ENCODE measurements around the gene MPZL3.

Gene MPZL3

DNA sequence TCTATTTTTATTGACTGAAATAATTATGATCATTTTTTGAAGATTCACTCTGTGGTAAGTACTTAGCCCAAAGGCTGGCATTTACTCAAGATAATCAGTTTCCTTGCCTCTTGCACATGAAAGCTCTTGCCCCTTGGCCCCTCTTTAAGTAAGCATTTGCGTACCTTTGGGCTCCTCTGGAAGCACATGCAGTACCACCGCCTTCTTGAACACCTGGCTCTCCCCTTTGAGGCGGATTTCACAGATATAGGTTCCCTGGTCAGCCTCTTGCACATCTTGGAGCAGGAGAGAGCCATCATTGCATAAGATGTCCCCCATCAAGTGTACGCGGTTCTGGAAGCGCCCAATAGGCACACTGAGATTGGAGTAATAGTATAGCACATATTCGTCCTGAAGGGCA, 41.8 kb downstream of the MPZL3 start:
- Histone ChIP-seq H3K4me1 (ENCODE audit: control insufficient read depth in 5 of 5, insufficient read depth in 5 of 5, low read length in 5 of 5) (peaks cover 0 to 39% (median 26%) of the 10 kb centered on the region in 5 donors), H3K9ac (ENCODE audit: low read length in 5 of 5) (no peak overlapping the region), H3K9me3 (ENCODE audit: control insufficient read depth in 5 of 5, low read length in 5 of 5) (no peaks in the 10 kb centered on the region), H3K36me3 (ENCODE audit: control insufficient read depth in 5 of 5, insufficient read depth in 5 of 5, low read length in 5 of 5) (peaks cover 0 to 3% (median 0%) of the 10 kb centered on the region in 5 donors), H3K27me3 (ENCODE audit: control insufficient read depth in 5 of 5, insufficient read depth in 4 of 5, low read length in 5 of 5) (peaks cover 0 to 2% (median 0%) of the 10 kb centered on the region in 5 donors), H3K4me3 (ENCODE audit: low read depth in 1 of 5, low read length in 5 of 5) (no peak overlapping the region), H3K27ac (ENCODE audit: low read depth, low read length) (no peak overlapping the region)

DNA sequence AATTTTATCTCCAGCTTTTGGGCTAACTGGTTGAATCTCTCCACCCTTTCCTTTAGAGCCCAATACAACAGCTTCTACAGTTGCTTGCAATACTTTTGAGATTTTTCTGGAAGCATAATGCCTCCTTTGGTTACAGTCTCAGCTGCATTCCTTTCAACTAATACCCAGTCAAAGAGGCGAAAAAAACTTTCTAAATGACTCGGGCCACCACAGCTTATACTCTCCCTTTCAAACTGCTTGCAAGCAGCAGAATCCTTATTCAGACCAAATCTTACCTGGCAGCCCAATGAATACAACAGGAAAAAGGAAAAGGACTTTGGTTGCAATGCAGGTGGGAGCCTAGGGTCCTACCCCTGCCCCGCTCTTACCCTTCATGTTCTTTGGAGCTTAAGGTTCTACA, 43.1 kb downstream of the MPZL3 start:
- Histone ChIP-seq H3K27me3 (ENCODE audit: control insufficient read depth in 5 of 5, insufficient read depth in 4 of 5, low read length in 5 of 5) (no peaks in the 10 kb centered on the region), H3K4me3 (ENCODE audit: low read depth in 1 of 5, low read length in 5 of 5) (no peak overlapping the region), H3K9ac (ENCODE audit: low read length in 5 of 5) (no peak overlapping the region), H3K9me3 (ENCODE audit: control insufficient read depth in 5 of 5, low read length in 5 of 5) (no peaks in the 10 kb centered on the region), H3K4me1 (ENCODE audit: control insufficient read depth in 5 of 5, insufficient read depth in 5 of 5, low read length in 5 of 5) (peaks cover 0 to 39% (median 25%) of the 10 kb centered on the region in 5 donors), H3K36me3 (ENCODE audit: control insufficient read depth in 5 of 5, insufficient read depth in 5 of 5, low read length in 5 of 5) (peaks cover 0 to 3% (median 0%) of the 10 kb centered on the region in 5 donors), H3K27ac (ENCODE audit: low read depth, low read length) (no peak overlapping the region)

DNA sequence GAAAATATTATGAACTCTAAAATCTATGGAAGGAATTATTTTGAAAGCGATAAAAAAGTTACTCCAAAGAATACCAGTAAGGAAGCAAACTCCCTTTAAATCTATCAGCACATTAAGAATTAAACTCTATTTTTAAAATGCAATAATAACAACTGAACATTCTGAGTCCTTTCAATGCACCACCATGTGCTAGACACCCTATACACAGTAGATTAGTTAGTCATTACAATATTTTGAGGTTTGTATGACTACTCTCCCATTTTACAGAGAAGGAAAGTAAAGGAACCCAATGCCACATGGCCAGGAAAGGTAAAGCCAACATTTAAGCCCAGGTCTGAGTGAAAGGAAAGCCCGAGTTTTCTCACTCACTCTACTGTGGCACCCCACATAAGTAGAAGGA, 45.1 kb downstream of the MPZL3 start:
- Histone ChIP-seq H3K4me3 (ENCODE audit: low read depth in 1 of 5, low read length in 5 of 5) (no peak overlapping the region), H3K9me3 (ENCODE audit: control insufficient read depth in 5 of 5, low read length in 5 of 5) (no peaks in the 10 kb centered on the region), H3K36me3 (ENCODE audit: control insufficient read depth in 5 of 5, insufficient read depth in 5 of 5, low read length in 5 of 5) (peaks cover 0 to 3% (median 0%) of the 10 kb centered on the region in 5 donors), H3K27me3 (ENCODE audit: control insufficient read depth in 5 of 5, insufficient read depth in 4 of 5, low read length in 5 of 5) (no peaks in the 10 kb centered on the region), H3K27ac (ENCODE audit: low read depth, low read length) (no peak overlapping the region), H3K4me1 (ENCODE audit: control insufficient read depth in 5 of 5, insufficient read depth in 5 of 5, low read length in 5 of 5) (peaks cover 0 to 25% (median 15%) of the 10 kb centered on the region in 5 donors), H3K9ac (ENCODE audit: low read length in 5 of 5) (no peak overlapping the region)

DNA sequence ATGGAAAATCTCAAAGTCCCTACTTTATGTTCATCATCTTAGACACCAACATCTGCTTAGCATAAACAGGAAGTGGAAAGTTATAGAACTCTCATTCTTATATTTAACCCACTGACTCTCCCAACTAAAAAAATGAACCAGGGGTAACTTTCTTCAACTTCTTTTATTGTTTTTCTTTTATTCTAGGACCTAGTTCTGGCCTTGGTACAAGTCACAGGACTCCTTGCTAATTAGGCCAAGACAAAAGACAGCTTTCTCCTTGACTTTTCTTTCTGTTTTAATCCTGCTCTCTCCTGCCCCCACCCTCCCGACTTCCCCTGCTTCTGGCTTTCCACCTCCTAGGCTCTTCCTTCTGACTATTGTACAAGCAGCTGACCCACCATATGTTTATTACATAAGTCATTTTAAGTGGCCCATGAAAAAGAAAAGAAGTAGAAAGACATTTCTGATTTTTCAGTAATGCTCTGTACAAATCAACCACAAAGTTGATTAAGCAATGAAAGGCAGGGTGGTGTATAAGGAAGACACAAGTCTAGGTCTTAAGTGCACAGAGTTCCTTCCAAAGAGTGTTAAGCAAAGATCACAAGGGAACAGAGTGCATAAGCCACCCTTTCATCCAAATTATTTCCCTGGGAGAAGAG, 45.7 kb downstream of the MPZL3 start:
- no peak overlapping the region for H3K4me3 ChIP-seq (ENCODE audit: low read depth in 1 of 5, low read length in 5 of 5)
- H3K27me3 ChIP-seq (ENCODE audit: control insufficient read depth in 5 of 5, insufficient read depth in 4 of 5, low read length in 5 of 5), result no peaks in the 10 kb centered on the region
- H3K36me3 ChIP-seq (ENCODE audit: control insufficient read depth in 5 of 5, insufficient read depth in 5 of 5, low read length in 5 of 5), result no peaks in the 10 kb centered on the region
- H3K9ac ChIP-seq (ENCODE audit: low read length in 5 of 5), result no peak overlapping the region
- H3K4me1 ChIP-seq (ENCODE audit: control insufficient read depth in 5 of 5, insufficient read depth in 5 of 5, low read length in 5 of 5), result peaks cover 0 to 24% (median 15%) of the 10 kb centered on the region in 5 donors
- no peaks in the 10 kb centered on the region for H3K9me3 ChIP-seq (ENCODE audit: control insufficient read depth in 5 of 5, low read length in 5 of 5)
- H3K27ac ChIP-seq (ENCODE audit: low read depth, low read length), result no peak overlapping the region

DNA sequence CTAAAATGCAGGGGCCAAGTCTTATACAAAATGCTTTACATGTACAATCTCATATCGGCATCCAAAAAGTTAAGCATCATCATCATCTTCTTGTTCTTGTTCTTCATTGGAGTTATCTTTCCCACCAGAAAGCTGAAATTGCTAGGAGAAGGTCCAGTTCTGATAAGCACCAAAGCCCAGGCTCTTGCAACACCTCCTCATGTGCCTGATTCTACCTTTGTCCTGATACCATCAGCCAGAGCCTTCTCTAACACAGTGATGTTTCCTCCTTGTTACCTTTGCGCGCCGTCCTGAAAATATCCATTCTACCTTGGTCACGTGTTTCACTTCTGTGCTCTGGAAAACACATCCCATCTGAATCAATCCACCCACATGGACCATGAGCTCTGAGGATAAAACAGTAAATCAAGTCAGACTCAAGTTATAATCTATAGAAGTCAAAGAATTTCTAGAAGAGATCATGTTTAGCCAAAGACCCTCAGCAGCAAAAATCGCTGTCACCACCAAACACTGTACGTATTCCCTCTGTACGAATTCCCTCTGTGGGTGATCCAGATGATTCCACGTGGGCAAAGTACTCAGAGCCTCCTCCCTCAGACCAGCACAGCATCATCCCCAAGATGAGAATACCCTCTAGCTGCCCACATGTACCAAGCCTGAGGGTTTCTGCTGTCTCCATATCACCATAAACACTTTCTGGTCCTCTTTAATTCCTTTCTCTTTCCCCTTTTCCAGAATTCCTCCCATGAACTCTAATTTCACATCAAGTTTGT, 46.4 kb downstream of the MPZL3 start:
- Histone ChIP-seq H3K27me3 (ENCODE audit: control insufficient read depth in 5 of 5, insufficient read depth in 4 of 5, low read length in 5 of 5) (no peaks in the 10 kb centered on the region), H3K4me1 (ENCODE audit: control insufficient read depth in 5 of 5, insufficient read depth in 5 of 5, low read length in 5 of 5) (peaks cover 0 to 21% (median 15%) of the 10 kb centered on the region in 5 donors), H3K4me3 (ENCODE audit: low read depth in 1 of 5, low read length in 5 of 5) (no peak overlapping the region), H3K9me3 (ENCODE audit: control insufficient read depth in 5 of 5, low read length in 5 of 5) (no peaks in the 10 kb centered on the region), H3K27ac (ENCODE audit: low read depth, low read length) (no peak overlapping the region), H3K36me3 (ENCODE audit: control insufficient read depth in 5 of 5, insufficient read depth in 5 of 5, low read length in 5 of 5) (no peaks in the 10 kb centered on the region), H3K9ac (ENCODE audit: low read length in 5 of 5) (no peak overlapping the region)

DNA sequence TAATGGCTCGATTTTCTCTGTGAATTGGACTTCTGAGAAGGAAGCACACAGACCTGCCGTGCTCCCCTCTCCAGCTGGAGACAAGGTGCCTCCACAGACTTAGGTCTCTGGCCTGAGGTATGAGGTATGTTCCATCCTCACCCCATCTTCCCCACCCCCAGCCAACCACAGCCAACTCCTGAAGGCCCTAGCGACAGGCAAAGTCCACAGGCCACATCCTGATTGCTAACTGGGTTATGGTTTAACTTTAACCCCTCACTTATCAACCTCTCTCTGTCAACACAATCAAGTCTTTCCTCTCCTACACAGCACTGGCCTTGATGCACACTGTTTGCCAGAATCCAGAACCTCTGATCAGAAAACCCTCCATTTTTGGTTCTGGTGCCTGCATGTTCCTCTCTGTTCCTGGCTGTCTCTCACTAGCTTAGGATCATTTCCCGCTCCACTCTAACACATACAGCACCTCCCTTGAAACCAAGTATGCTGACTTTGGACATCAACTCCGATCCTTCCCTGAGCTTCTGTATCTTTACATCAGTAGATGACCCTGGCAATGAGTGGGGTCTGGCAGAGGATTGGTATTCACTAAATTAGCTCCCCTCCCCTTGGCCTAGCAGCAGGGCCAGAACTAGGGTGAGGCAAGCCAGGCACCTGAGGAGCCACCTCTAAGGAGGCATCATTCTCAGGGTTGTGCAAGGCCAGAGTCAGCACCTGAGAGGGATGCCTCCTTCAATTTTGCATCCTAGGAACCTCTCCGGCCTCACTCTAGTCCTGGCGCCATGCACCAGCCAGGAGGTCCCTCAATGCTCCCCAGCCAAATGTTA, 49.4 kb downstream of the MPZL3 start:
- H3K27me3 ChIP-seq (ENCODE audit: control insufficient read depth in 5 of 5, insufficient read depth in 4 of 5, low read length in 5 of 5), result no peaks in the 10 kb centered on the region
- H3K36me3 ChIP-seq (ENCODE audit: control insufficient read depth in 5 of 5, insufficient read depth in 5 of 5, low read length in 5 of 5), result no peaks in the 10 kb centered on the region
- no peaks in the 10 kb centered on the region for H3K9me3 ChIP-seq (ENCODE audit: control insufficient read depth in 5 of 5, low read length in 5 of 5)
- no peak overlapping the region for H3K9ac ChIP-seq (ENCODE audit: low read length in 5 of 5)
- H3K4me1 ChIP-seq (ENCODE audit: control insufficient read depth in 5 of 5, insufficient read depth in 5 of 5, low read length in 5 of 5), result peaks cover 0 to 24% (median 20%) of the 10 kb centered on the region in 5 donors
- no peak overlapping the region for H3K4me3 ChIP-seq (ENCODE audit: low read depth in 1 of 5, low read length in 5 of 5)
- no peak overlapping the region for H3K27ac ChIP-seq (ENCODE audit: low read depth, low read length)

DNA sequence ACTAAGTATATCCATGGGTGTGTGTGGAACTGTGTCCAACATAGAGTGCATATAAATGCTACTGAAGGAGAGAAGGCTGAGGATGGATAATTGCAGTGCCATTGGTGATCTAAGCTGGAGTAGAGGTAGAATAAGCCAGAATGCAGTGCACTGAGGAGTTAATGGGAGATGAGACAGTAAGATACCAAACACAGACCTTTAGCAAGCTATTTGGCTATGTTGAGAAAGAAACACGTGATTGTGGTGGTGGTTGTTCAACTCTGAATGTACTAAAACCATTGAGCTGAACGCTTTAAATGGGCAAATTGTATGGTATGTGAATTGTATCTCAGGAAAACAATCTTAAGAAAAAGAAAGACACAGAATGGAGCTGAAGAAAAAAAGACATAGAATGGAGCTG, 50.2 kb downstream of the MPZL3 start:
- H3K4me3 ChIP-seq (ENCODE audit: low read depth in 1 of 5, low read length in 5 of 5), result no peak overlapping the region
- no peaks in the 10 kb centered on the region for H3K27me3 ChIP-seq (ENCODE audit: control insufficient read depth in 5 of 5, insufficient read depth in 4 of 5, low read length in 5 of 5)
- H3K36me3 ChIP-seq (ENCODE audit: control insufficient read depth in 5 of 5, insufficient read depth in 5 of 5, low read length in 5 of 5), result no peaks in the 10 kb centered on the region
- peaks cover 0 to 20% (median 12%) of the 10 kb centered on the region in 5 donors for H3K4me1 ChIP-seq (ENCODE audit: control insufficient read depth in 5 of 5, insufficient read depth in 5 of 5, low read length in 5 of 5)
- no peak overlapping the region for H3K9ac ChIP-seq (ENCODE audit: low read length in 5 of 5)
- H3K9me3 ChIP-seq (ENCODE audit: control insufficient read depth in 5 of 5, low read length in 5 of 5), result no peaks in the 10 kb centered on the region
- H3K27ac ChIP-seq (ENCODE audit: low read depth, low read length), result no peak overlapping the region

DNA sequence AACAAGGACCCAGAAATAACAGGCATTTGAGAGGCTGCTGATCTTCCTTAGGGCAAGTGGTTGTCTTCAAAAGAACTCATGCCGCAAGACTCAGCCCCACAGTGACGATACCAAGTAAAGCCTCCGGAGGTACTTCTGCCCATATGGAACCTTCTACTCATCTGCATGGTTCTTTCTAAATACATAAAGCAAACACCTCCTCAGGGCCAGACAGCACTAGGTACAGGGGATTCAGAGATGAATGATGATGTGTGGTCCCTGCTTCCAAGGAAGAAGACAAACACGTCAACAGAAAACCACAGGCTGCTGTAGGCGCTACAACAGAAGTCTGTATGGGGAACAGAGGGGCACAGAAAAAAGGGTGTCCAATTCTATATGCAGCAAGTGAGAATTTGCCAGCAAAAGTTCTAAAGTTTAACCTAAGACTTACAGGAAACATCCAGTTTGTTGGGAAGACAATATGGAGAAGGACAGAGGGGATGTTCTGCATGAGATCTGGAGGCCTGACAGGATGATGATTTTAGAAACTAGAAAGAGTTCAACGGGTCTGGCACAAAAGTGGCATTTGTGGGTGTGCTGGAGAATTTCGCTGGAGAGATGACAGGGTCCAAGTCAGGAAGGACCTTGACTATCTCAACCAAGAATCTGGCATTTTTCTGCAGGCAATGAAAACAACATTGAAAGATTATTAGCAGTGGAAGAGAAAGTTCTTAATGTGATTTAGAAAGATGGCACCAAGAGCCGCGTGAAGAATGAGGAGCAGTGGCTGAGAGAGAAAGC, 51.1 kb downstream of the MPZL3 start:
- H3K9ac ChIP-seq (ENCODE audit: low read length in 5 of 5), result no peak overlapping the region
- no peak overlapping the region for H3K27ac ChIP-seq (ENCODE audit: low read depth, low read length)
- H3K4me1 ChIP-seq (ENCODE audit: control insufficient read depth in 5 of 5, insufficient read depth in 5 of 5, low read length in 5 of 5), result peaks cover 0 to 11% (median 7%) of the 10 kb centered on the region in 5 donors
- H3K27me3 ChIP-seq (ENCODE audit: control insufficient read depth in 5 of 5, insufficient read depth in 4 of 5, low read length in 5 of 5), result no peaks in the 10 kb centered on the region
- H3K36me3 ChIP-seq (ENCODE audit: control insufficient read depth in 5 of 5, insufficient read depth in 5 of 5, low read length in 5 of 5), result no peaks in the 10 kb centered on the region
- no peak overlapping the region for H3K4me3 ChIP-seq (ENCODE audit: low read depth in 1 of 5, low read length in 5 of 5)
- no peaks in the 10 kb centered on the region for H3K9me3 ChIP-seq (ENCODE audit: control insufficient read depth in 5 of 5, low read length in 5 of 5)

DNA sequence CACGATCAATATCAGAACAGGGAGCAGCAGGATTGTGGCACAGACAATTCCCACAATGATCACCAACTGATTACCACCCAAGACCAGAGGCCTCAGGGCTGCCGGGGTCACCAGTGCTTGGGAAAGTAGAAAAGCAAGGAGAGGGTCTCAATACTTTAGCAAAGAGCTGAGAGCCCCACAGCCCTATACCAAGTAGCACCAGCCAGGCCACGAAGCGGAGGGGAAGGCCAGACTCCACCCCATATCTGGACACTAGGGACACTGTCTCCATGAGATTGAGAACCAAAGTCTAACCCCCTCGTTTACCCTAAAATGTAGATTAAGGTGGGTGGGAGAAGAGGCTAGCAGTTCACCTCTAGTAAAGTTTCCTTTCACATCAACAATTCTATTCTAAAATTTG, 51.7 kb downstream of the MPZL3 start:
- no peaks in the 10 kb centered on the region for H3K36me3 ChIP-seq (ENCODE audit: control insufficient read depth in 5 of 5, insufficient read depth in 5 of 5, low read length in 5 of 5)
- peaks cover 0 to 8% (median 6%) of the 10 kb centered on the region in 5 donors for H3K4me1 ChIP-seq (ENCODE audit: control insufficient read depth in 5 of 5, insufficient read depth in 5 of 5, low read length in 5 of 5)
- H3K9ac ChIP-seq (ENCODE audit: low read length in 5 of 5), result no peak overlapping the region
- H3K27me3 ChIP-seq (ENCODE audit: control insufficient read depth in 5 of 5, insufficient read depth in 4 of 5, low read length in 5 of 5), result no peaks in the 10 kb centered on the region
- H3K27ac ChIP-seq (ENCODE audit: low read depth, low read length), result no peak overlapping the region
- no peak overlapping the region for H3K4me3 ChIP-seq (ENCODE audit: low read depth in 1 of 5, low read length in 5 of 5)
- H3K9me3 ChIP-seq (ENCODE audit: control insufficient read depth in 5 of 5, low read length in 5 of 5), result no peaks in the 10 kb centered on the region

Measured in subcutaneous abdominal adipose tissue (tissue), 5 donors.